Measurements from ENCODE around the gene ID3.

ID3 gene

GRCh38 chr1:23526329-23527041 lies 32.8 kb downstream of the ID3 start:
- Histone ChIP-seq H3K27ac (ENCODE audit: extremely low read depth, low read depth, low read length) (no peak overlapping the region), H3K9me3 (ENCODE audit: control insufficient read depth, insufficient read depth, low read depth, low read length) (no peaks in the 10 kb centered on the region), H3K4me1 (ENCODE audit: control insufficient read depth, insufficient read depth, low read length) (peaks cover 11% of the 10 kb centered on the region), H3K4me3 (ENCODE audit: low read depth, low read length) (no peak overlapping the region), H3K36me3 (ENCODE audit: control insufficient read depth in 2 of 2, insufficient read depth in 1 of 2, low read length in 2 of 2) (peaks cover 0 to 46% of the 10 kb centered on the region in 2 experiments; a peak in 1 of 3 replicates)
- ChIA-PET CTCF (interaction anchor here (0.6 to 2.2 kb wide), 6 partner anchors 11 to 31 kb away, joined by 3 to 12 read pairs (median 5); no protein-coding TSS in a partner anchor), POLR2A (interaction anchor here (0.6 to 0.9 kb wide), 2 partner anchors 28 to 103 kb away, joined by 3 read pairs; no protein-coding TSS in a partner anchor)
- TF ChIP-seq ZNF791 (tag by site-specific recombination; IDR thresholded peaks at IDR 0.05), result no peak
- TF ChIP-seq ZNF704 (tag by site-specific recombination; IDR thresholded peaks at IDR 0.05), result no peak
- TF ChIP-seq EGR2 (tag by site-specific recombination; IDR thresholded peaks at IDR 0.05; ENCODE audit: low read depth), result peak; percentile 88
- TF ChIP-seq ZFP69B (tag by site-specific recombination; IDR thresholded peaks at IDR 0.05), result no peak
- no peak for TF ChIP-seq ZNF26 (tag by site-specific recombination; IDR thresholded peaks at IDR 0.05)
- TF ChIP-seq ZNF558 (tag by site-specific recombination; IDR thresholded peaks at IDR 0.05), result no peak
- no peak for TF ChIP-seq ZNF639 (tag by site-specific recombination; IDR thresholded peaks at IDR 0.05)
- no peak for TF ChIP-seq ZNF777 (tag by site-specific recombination; IDR thresholded peaks at IDR 0.05; ENCODE audit: borderline replicate concordance)
- TF ChIP-seq ZFHX2 (tag by site-specific recombination; conservative IDR thresholded peaks at IDR 0.05), result peak; percentile 95
- TF ChIP-seq ZNF670 (tag by site-specific recombination; IDR thresholded peaks at IDR 0.05; ENCODE audit: low read depth), result no peak
- TF ChIP-seq ZNF292 (tag by site-specific recombination; IDR thresholded peaks at IDR 0.05; ENCODE audit: borderline replicate concordance, low read depth), result no peak
- no peak for TF ChIP-seq ZSCAN18 (tag by site-specific recombination; IDR thresholded peaks at IDR 0.05)
- no peak for TF ChIP-seq KLF8 (tag by site-specific recombination; IDR thresholded peaks at IDR 0.05)
- 0 out of 2 replicates have a peak, but pooled peaks have one; percentile 16 for TF ChIP-seq SP7 (tag by site-specific recombination; IDR thresholded peaks at IDR 0.05)
- no peak for TF ChIP-seq ZXDB (tag by site-specific recombination; IDR thresholded peaks at IDR 0.05)
- no peak for TF ChIP-seq ZSCAN16 (tag by site-specific recombination; IDR thresholded peaks at IDR 0.05)
- no peak for TF ChIP-seq ZNF157 (tag by site-specific recombination; IDR thresholded peaks at IDR 0.05)
- peak; percentile 53 for TF ChIP-seq ZSCAN4 (tag by site-specific recombination; IDR thresholded peaks at IDR 0.05)
- no peak for TF ChIP-seq ZNF324 (tag by site-specific recombination; IDR thresholded peaks at IDR 0.05)
- TF ChIP-seq SP2 (tag by site-specific recombination; IDR thresholded peaks at IDR 0.05), result no peak
- no peak for TF ChIP-seq PBX3 (CRISPR knock-in tag; IDR thresholded peaks at IDR 0.05)

Data from HEK293 (cell line).